ENCODE data around the gene ZNF33B. TPM values are rescaled to one million over a fixed set of nuclear protein-coding genes. Genes with fewer than 3 reads are reported as not detected.

The ZNF33B gene
- polyA plus RNA-seq, 1 experiment: 4.8 TPM

GRCh38 chr10:42551582-42552187 lies 86.7 kb downstream of the ZNF33B start:
- Histone ChIP-seq H3K27me3 (ENCODE audit: control insufficient read depth, insufficient read depth, low read length) (no peaks in the 10 kb centered on the region), H3K4me3 (ENCODE audit: low read depth, low read length) (peak overlapping the region; percentile 96), H3K36me3 (ENCODE audit: control insufficient read depth, insufficient read depth, low read length) (no peaks in the 10 kb centered on the region)
- POLR2A ChIA-PET: no interaction called here
- no peak for DNase-seq (ENCODE audit: low read depth)
- no peak for TF ChIP-seq CTCF (IDR thresholded peaks at IDR 0.05; ENCODE audit: insufficient read depth, low read depth, low read length)
- CTCF ChIA-PET: no interaction called here

DNA sequence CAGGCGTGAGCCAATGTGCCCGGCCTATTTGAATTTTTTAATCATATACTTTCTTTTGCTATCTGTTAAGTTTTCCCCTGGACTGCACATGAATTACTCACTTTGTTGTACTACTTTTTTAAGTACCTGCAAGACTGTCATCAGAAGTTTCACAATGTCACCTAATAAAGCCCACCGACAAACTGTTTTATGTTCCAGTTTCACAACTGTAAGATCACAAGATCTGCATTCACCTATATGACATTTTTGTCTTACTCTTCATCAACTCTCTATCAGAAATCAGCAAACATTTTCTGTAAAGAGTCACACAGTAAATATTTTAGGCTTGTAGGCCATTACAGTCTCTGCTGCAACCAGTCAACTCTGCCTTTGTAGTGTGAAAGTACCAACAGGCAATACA lies 88.5 kb downstream of the ZNF33B start:
- CTCF ChIA-PET: no interaction called here
- POLR2A ChIA-PET: no interaction called here
- no peak for TF ChIP-seq CTCF (IDR thresholded peaks at IDR 0.05; ENCODE audit: insufficient read depth, low read depth, low read length)
- DNase-seq (ENCODE audit: low read depth): no peak
- no peaks in the 10 kb centered on the region for H3K27me3 ChIP-seq (ENCODE audit: control insufficient read depth, insufficient read depth, low read length)
- H3K36me3 ChIP-seq (ENCODE audit: control insufficient read depth, insufficient read depth, low read length): no peaks in the 10 kb centered on the region
- H3K4me3 ChIP-seq (ENCODE audit: low read depth, low read length): no peak overlapping the region

DNA sequence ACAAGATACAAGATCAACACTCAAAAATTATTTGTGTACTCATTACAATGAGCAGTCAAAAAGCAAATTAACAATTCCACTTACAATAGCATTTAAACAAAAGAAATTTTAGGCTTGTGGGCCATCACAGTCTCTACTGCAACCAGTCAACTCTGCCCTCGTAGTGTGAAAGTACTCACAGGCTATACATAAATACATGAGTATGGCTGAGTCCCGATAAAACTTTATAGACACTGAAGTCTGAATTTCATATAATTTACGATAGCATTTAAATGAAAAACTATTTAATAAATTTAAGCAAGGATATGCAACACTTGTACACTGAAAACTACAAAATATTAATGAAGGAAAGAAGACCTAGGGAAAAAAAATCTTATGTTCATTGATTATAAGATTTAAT lies 90.1 kb downstream of the ZNF33B start:
- no peak for DNase-seq (ENCODE audit: low read depth)
- ChIA-PET POLR2A (no interaction called here), CTCF (no interaction called here)
- Histone ChIP-seq H3K27me3 (ENCODE audit: control insufficient read depth, insufficient read depth, low read length) (no peaks in the 10 kb centered on the region), H3K4me3 (ENCODE audit: low read depth, low read length) (no peak overlapping the region), H3K36me3 (ENCODE audit: control insufficient read depth, insufficient read depth, low read length) (no peaks in the 10 kb centered on the region)
- no peak for TF ChIP-seq CTCF (IDR thresholded peaks at IDR 0.05; ENCODE audit: insufficient read depth, low read depth, low read length)

DNA sequence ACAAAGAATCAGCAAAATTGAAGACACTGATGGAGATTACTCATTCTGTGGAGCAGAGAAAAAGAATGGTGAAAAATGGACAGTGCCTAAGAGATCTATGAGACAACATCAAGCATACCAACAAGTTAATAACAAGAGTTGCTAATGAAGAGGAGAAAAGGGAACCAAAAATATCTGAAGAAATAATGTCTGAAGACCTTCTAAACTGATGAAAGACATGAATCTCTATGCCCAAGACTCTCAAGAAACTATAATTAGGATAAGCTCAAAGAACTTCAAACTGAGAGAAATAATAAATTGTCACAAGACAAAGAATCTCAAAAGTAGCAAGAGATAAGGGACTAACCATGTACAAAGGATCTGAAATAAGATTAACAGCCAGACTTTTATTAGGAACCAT lies 93.4 kb downstream of the ZNF33B start:
- DNase-seq (ENCODE audit: low read depth): no peak
- no peak for TF ChIP-seq CTCF (IDR thresholded peaks at IDR 0.05; ENCODE audit: insufficient read depth, low read depth, low read length)
- POLR2A ChIA-PET: no interaction called here
- Histone ChIP-seq H3K4me3 (ENCODE audit: low read depth, low read length) (no peak overlapping the region), H3K36me3 (ENCODE audit: control insufficient read depth, insufficient read depth, low read length) (no peaks in the 10 kb centered on the region), H3K27me3 (ENCODE audit: control insufficient read depth, insufficient read depth, low read length) (no peaks in the 10 kb centered on the region)
- CTCF ChIA-PET: no interaction called here

- no peak for TF ChIP-seq CTCF (IDR thresholded peaks at IDR 0.05; ENCODE audit: insufficient read depth, low read depth, low read length)
- CTCF ChIA-PET: no interaction called here
- no peaks in the 10 kb centered on the region for H3K27me3 ChIP-seq (ENCODE audit: control insufficient read depth, insufficient read depth, low read length)
- H3K4me3 ChIP-seq (ENCODE audit: low read depth, low read length): no peak overlapping the region
- DNase-seq (ENCODE audit: low read depth): no peak
- POLR2A ChIA-PET: no interaction called here
- peaks cover 1% of the 10 kb centered on the region for H3K36me3 ChIP-seq (ENCODE audit: control insufficient read depth, insufficient read depth, low read length)
Measured at GRCh38 chr10:42543840-42544372, 94.5 kb downstream of the ZNF33B start.

Small RNAs within 50 kb of the gene (small RNA-seq; reads per million reads assigned to genes)
- gene AL022345.1 (ENCODE audit: insufficient read length, low read depth, low replicate concordance): not detected
- gene AL022345.2 (ENCODE audit: insufficient read length, low read depth, low replicate concordance): not detected
- not detected for gene AL022345.3 (ENCODE audit: insufficient read length, low read depth, low replicate concordance)
- not detected for gene FXYD6P1 (ENCODE audit: insufficient read length, low read depth, low replicate concordance)
- gene RNU6-1170P (ENCODE audit: insufficient read length, low read depth, low replicate concordance): not detected

Other genes with a start within 250 kb of the ZNF33B start
- 2.7 and 5.4 TPM in 2 replicates for gene BMS1, start 144.2 kb upstream of the ZNF33B start, polyA plus RNA-seq (2011; rRNA removed)

All from BJ (cell line).